SK-N-SH (cell line): Measurements from ENCODE around the gene AQP3. TPM values are rescaled to one million over a fixed set of nuclear protein-coding genes. Genes with fewer than 3 reads are reported as not detected.

Experiments used
- CTCF ChIA-PET: fragments of 300-600, 350-600 bp; formaldehyde crosslinking; extraction: SDS; loops from one replicate; lab custom pipeline; 2021; lab: Yijun Ruan, JAX
- POLR2A ChIA-PET: fragments of 350-600 bp; sonication (Branson Sonifier 250); formaldehyde crosslinking; extraction: SDS; loops from one replicate; lab custom pipeline; 2020; ENCODE audit warnings: antibody characterized with exemption, inconsistent platforms; lab: Yijun Ruan, JAX
- DNase-seq: peaks from one replicate; pipeline ENCODE4 v3.0.0; 2012
- H2AFZ ChIP-seq: fragments of 200-600 bp; sonication (generic); 2 replicates; pipeline ENCODE4 v1.8.1; 2016; ENCODE audit warnings: antibody characterized with exemption, mild to moderate bottlenecking, low read depth
- H3F3A ChIP-seq: fragments of 200-600 bp; sonication (generic); replicated peaks from 2 replicates; pipeline ENCODE3; 2016; ENCODE audit warnings: antibody characterized with exemption, mild to moderate bottlenecking; ENCODE audit not compliant: insufficient read depth
- H3K27ac ChIP-seq, 2 experiments: fragments of 200-500 bp in 1 of 2; fragments of 200-600 bp in 1 of 2; sonication (Bioruptor generic) in 1 of 2; sonication (generic), shearing (Covaris generic) in 1 of 2; 2 replicates each; pipeline versions ENCODE4 v1.5.1 to v1.6.1; 2014 to 2016; ENCODE audit warnings: low read depth in 2 of 2, inconsistent platforms in 1 of 2, low read length in 1 of 2, mild to moderate bottlenecking in 1 of 2, mixed read lengths in 1 of 2
- H3K27me3 ChIP-seq: fragments of 200-600 bp; sonication (generic), shearing (Covaris generic); 2 replicates; pipeline ENCODE4 v1.6.1; 2016; ENCODE audit warnings: mixed run types; ENCODE audit not compliant: insufficient read depth
- H3K36me3 ChIP-seq, 2 experiments: fragments of 200-500 bp in 1 of 2; fragments of 200-600 bp in 1 of 2; sonication (Bioruptor generic) in 1 of 2; sonication (generic) in 1 of 2; replicated peaks in 1 of 2; 2 replicates each; pipeline versions ENCODE3 to v1.5.1; 2014 to 2016; ENCODE audit warnings: low read length in 1 of 2, mild to moderate bottlenecking in 1 of 2; ENCODE audit not compliant: insufficient read depth in 2 of 2, control insufficient read depth in 1 of 2
- H3K4me1 ChIP-seq, 2 experiments: fragments of 200-500 bp in 1 of 2; fragments of 200-600 bp in 1 of 2; sonication (Bioruptor generic) in 1 of 2; sonication (generic), shearing (Covaris generic) in 1 of 2; 2 replicates each; pipeline versions ENCODE4 v1.5.1 to v1.6.1; 2014 to 2016; ENCODE audit warnings: low read depth in 1 of 2, low read length in 1 of 2, mixed run types in 1 of 2; ENCODE audit not compliant: insufficient read depth in 2 of 2, control insufficient read depth in 1 of 2
- H3K4me2 ChIP-seq: fragments of 200-600 bp; sonication (generic), shearing (Covaris generic); 2 replicates; pipeline ENCODE4 v1.6.1; 2017; ENCODE audit warnings: mixed run types
- H3K4me3 ChIP-seq, 2 experiments: fragments of 200-500 bp in 1 of 2; fragments of 200-600 bp in 1 of 2; sonication (Bioruptor generic) in 1 of 2; sonication (generic), shearing (Covaris generic) in 1 of 2; 2 replicates each; pipeline versions ENCODE4 v1.5.1 to v1.8.1; 2014 to 2016; ENCODE audit warnings: low read depth in 2 of 2, inconsistent platforms in 1 of 2, low read length in 1 of 2, mild to moderate bottlenecking in 1 of 2, mixed read lengths in 1 of 2, moderate library complexity in 1 of 2
- H3K79me2 ChIP-seq: fragments of 200-600 bp; sonication (generic); 2 replicates; pipeline ENCODE4 v1.8.1; 2017; ENCODE audit warnings: mild to moderate bottlenecking; ENCODE audit not compliant: insufficient read depth
- H3K9ac ChIP-seq: fragments of 200-600 bp; sonication (generic); 2 replicates; pipeline ENCODE4 v1.6.1; 2017; ENCODE audit warnings: mixed run types
- H3K9me2 ChIP-seq: fragments of 200-600 bp; sonication (generic); 2 replicates; pipeline ENCODE4 v1.6.1; 2017; ENCODE audit warnings: mixed run types
- H3K9me3 ChIP-seq: fragments of 200-600 bp; sonication (generic); 2 replicates; pipeline ENCODE4 v1.6.1; 2017; ENCODE audit warnings: mixed run types, mild to moderate bottlenecking, moderate library complexity
- H4K20me1 ChIP-seq: fragments of 200-600 bp; sonication (generic); 2 replicates; pipeline ENCODE4 v1.6.1; 2017; ENCODE audit warnings: mild to moderate bottlenecking, mixed run types; ENCODE audit not compliant: insufficient read depth
- CHD2 ChIP-seq: fragments of 150-350 bp; IDR thresholded peaks from 2 replicates; pipeline ENCODE4 v1.6.1; 2018; ENCODE audit warnings: low read length; ENCODE audit not compliant: partially characterized antibody
- ELF1 ChIP-seq: IDR thresholded peaks from 2 replicates; pipeline ENCODE4 v1.4.0; 2012
- EP300 ChIP-seq, 2 experiments: IDR thresholded peaks; 2 replicates each; pipeline versions ENCODE4 v1.4.0 to v1.6.1; 2012; ENCODE audit warnings: borderline replicate concordance in 1 of 2, low read depth in 1 of 2, low read length in 1 of 2
- EZH2phosphoT487 ChIP-seq: fragments of 200-600 bp; sonication (generic); IDR thresholded peaks from 2 replicates; pipeline ENCODE4 v1.6.1; 2017; ENCODE audit warnings: low read depth, mixed run types, mild to moderate bottlenecking, antibody characterized with exemption, moderate library complexity, borderline replicate concordance
- GATA2 ChIP-seq: sonication (generic); formaldehyde crosslinking; IDR thresholded peaks from 2 replicates; pipeline ENCODE4 v1.5.0; 2020; ENCODE audit warnings: mild to moderate bottlenecking, missing genetic modification reagents
- JUND ChIP-seq: IDR thresholded peaks from 2 replicates; pipeline ENCODE4 v1.4.0; 2012
- MEF2A ChIP-seq: IDR thresholded peaks from 2 replicates; pipeline ENCODE4 v1.4.0; 2012; ENCODE audit warnings: low read depth, borderline replicate concordance
- NFIC ChIP-seq: IDR thresholded peaks from 2 replicates; pipeline ENCODE4 v1.4.0; 2012; ENCODE audit warnings: borderline replicate concordance
- SIN3A ChIP-seq: IDR thresholded peaks from 2 replicates; pipeline ENCODE4 v1.6.1; 2012; ENCODE audit warnings: low read depth, mild to moderate bottlenecking, low read length, moderate library complexity, borderline replicate concordance
- SMC3 ChIP-seq: IDR thresholded peaks from 2 replicates; pipeline ENCODE4 v1.6.1; 2012; ENCODE audit warnings: low read depth, low read length, improper control_type of control experiment
- TEAD4 ChIP-seq: IDR thresholded peaks from 2 replicates; pipeline ENCODE4 v1.4.0; 2012; ENCODE audit warnings: mild to moderate bottlenecking, borderline replicate concordance; ENCODE audit not compliant: insufficient read depth
- YY1 ChIP-seq: IDR thresholded peaks from 2 replicates; pipeline ENCODE4 v1.4.0; 2012; ENCODE audit warnings: low read depth, mild to moderate bottlenecking
- WGBS: methylation state at CpG from one replicate; pipeline ENCODE4 v1.1.6; 2017; ENCODE audit warnings: low lambda C conversion rate; 5-methylcytosine and 5-hydroxymethylcytosine counted together
- polyA plus RNA-seq, 3 experiments: library from polyadenylated mRNA; depleted of rRNA; stranded (reverse); fragments of >200 nt; gene quantifications; 2 replicates each; pipeline ENCODE4 v1.2.3, GENCODE V29; 2012
- TF ChIP-seq, protein P1 (sequence below): IDR thresholded peaks from 2 replicates; pipeline ENCODE4 v1.6.1; 2012; ENCODE audit warnings: mild to moderate bottlenecking, low read depth, low read length, moderate library complexity
- TF ChIP-seq, protein P2 (sequence below): fragments of 150-350 bp; IDR thresholded peaks from 2 replicates; pipeline ENCODE4 v1.6.1; 2016; ENCODE audit warnings: mild to moderate bottlenecking, low read depth, low read length
- TF ChIP-seq, protein P3 (sequence below): fragments of 150-350 bp; IDR thresholded peaks from 2 replicates; pipeline ENCODE4 v1.6.1; 2017; ENCODE audit warnings: antibody characterized with exemption, low read length, low read depth, borderline replicate concordance

AQP3 gene
- polyA plus RNA-seq, 1 of the 3 experiments (the other 2 are of a cell fraction) = 0.64 TPM

DNA sequence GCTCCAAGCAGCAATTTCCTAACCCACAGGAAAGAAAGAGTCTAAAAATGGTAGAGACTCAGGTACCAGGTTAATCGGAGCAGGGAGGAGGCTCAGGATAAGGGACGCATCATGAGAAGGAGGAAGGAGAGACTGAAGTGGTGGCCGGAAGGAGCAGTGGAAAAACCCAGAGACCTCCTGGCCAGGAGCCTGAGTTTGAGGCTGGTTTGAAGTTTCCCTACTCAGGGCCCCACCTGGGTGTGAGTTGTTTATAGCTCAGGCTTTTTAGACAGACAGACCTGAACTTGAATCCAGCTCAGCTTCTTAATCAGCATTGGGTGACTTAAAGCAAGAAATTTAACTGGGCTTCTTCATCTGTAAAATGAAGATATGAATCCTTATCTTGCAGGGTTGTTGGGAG, 33.1 kb downstream of the AQP3 start:
- ChIA-PET CTCF (interaction anchor here (0.6 to 7.7 kb wide), 6 partner anchors 10 to 712 kb away, joined by 3 to 52 read pairs (median 15); partner anchors contain the start of gene DCAF12), POLR2A (no interaction called here)
- H3K4me3 ChIP-seq = no peak overlapping the region
- no peak overlapping the region for H3K4me2 ChIP-seq
- H3K79me2 ChIP-seq = no peaks in the 10 kb centered on the region
- DNase-seq = no peak
- H3K36me3 ChIP-seq = no peaks in the 10 kb centered on the region
- no peaks in the 10 kb centered on the region for H3F3A ChIP-seq
- WGBS = 80% methylated on average over 3 of the region's 3 CpGs
- H3K9ac ChIP-seq = no peak overlapping the region
- H3K27me3 ChIP-seq = no peaks in the 10 kb centered on the region
- no peak overlapping the region for H3K27ac ChIP-seq
- no peaks in the 10 kb centered on the region for H3K9me3 ChIP-seq
- no peaks in the 10 kb centered on the region for H3K4me1 ChIP-seq
- H2AFZ ChIP-seq = no peak overlapping the region
- TF ChIP-seq YY1 (no peak), CHD2 (no peak), JUND (no peak), SMC3 (no peak), SIN3A (no peak), EZH2phosphoT487 (no peak), EP300 (IDR thresholded peaks at IDR 0.05; ENCODE audit: borderline replicate concordance in 1 of 2, low read depth in 1 of 2, low read length in 1 of 2) (no peak), ELF1 (no peak), TEAD4 (no peak), GATA2 (no peak), NFIC (no peak)
- TF ChIP-seq, protein P1, sequence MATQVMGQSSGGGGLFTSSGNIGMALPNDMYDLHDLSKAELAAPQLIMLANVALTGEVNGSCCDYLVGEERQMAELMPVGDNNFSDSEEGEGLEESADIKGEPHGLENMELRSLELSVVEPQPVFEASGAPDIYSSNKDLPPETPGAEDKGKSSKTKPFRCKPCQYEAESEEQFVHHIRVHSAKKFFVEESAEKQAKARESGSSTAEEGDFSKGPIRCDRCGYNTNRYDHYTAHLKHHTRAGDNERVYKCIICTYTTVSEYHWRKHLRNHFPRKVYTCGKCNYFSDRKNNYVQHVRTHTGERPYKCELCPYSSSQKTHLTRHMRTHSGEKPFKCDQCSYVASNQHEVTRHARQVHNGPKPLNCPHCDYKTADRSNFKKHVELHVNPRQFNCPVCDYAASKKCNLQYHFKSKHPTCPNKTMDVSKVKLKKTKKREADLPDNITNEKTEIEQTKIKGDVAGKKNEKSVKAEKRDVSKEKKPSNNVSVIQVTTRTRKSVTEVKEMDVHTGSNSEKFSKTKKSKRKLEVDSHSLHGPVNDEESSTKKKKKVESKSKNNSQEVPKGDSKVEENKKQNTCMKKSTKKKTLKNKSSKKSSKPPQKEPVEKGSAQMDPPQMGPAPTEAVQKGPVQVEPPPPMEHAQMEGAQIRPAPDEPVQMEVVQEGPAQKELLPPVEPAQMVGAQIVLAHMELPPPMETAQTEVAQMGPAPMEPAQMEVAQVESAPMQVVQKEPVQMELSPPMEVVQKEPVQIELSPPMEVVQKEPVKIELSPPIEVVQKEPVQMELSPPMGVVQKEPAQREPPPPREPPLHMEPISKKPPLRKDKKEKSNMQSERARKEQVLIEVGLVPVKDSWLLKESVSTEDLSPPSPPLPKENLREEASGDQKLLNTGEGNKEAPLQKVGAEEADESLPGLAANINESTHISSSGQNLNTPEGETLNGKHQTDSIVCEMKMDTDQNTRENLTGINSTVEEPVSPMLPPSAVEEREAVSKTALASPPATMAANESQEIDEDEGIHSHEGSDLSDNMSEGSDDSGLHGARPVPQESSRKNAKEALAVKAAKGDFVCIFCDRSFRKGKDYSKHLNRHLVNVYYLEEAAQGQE = no peak
- TF ChIP-seq, protein P2, sequence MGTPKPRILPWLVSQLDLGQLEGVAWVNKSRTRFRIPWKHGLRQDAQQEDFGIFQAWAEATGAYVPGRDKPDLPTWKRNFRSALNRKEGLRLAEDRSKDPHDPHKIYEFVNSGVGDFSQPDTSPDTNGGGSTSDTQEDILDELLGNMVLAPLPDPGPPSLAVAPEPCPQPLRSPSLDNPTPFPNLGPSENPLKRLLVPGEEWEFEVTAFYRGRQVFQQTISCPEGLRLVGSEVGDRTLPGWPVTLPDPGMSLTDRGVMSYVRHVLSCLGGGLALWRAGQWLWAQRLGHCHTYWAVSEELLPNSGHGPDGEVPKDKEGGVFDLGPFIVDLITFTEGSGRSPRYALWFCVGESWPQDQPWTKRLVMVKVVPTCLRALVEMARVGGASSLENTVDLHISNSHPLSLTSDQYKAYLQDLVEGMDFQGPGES = no peak
- H3K9me2 ChIP-seq = no peaks in the 10 kb centered on the region
- no peaks in the 10 kb centered on the region for H4K20me1 ChIP-seq

DNA sequence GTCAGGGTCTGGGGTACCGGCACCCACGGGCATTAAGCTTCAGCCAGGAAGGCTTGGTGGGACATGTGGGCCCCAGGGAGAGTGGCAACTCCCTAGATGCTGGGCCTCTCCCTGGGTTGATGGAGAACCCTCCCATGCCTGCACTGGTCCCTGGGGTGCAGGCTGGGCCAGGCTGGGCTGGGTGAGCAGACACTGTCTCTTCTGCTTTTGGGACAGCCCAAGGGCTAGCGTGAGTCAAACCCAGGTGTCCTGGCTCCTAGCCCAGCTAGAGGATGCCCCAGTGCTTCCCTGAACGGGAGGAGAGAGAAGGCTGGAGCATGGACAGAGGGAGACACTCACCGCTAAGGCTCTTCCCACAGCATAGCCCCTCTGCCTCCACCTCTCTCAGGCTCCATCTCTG, 39.3 kb downstream of the AQP3 start:
- Histone ChIP-seq H3K79me2 (no peaks in the 10 kb centered on the region), H4K20me1 (no peaks in the 10 kb centered on the region), H3K9me3 (no peaks in the 10 kb centered on the region), H3K9ac (no peak overlapping the region), H3K4me1 (no peaks in the 10 kb centered on the region), H3K4me2 (no peak overlapping the region), H2AFZ (no peak overlapping the region), H3K4me3 (no peak overlapping the region), H3K9me2 (no peaks in the 10 kb centered on the region), H3K36me3 (no peaks in the 10 kb centered on the region), H3F3A (no peaks in the 10 kb centered on the region), H3K27me3 (no peaks in the 10 kb centered on the region), H3K27ac (no peak overlapping the region)
- POLR2A ChIA-PET = no interaction called here
- DNase-seq = no peak
- no peak for TF ChIP-seq GATA2
- TF ChIP-seq, protein P3, sequence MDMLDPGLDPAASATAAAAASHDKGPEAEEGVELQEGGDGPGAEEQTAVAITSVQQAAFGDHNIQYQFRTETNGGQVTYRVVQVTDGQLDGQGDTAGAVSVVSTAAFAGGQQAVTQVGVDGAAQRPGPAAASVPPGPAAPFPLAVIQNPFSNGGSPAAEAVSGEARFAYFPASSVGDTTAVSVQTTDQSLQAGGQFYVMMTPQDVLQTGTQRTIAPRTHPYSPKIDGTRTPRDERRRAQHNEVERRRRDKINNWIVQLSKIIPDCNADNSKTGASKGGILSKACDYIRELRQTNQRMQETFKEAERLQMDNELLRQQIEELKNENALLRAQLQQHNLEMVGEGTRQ = no peak
- TF ChIP-seq MEF2A = no peak
- CTCF ChIA-PET = interaction anchor here (1.0 to 2.4 kb wide), 3 partner anchors 14 to 58 kb away, joined by 3 to 9 read pairs (median 9); no protein-coding TSS in a partner anchor
- 62% methylated on average over 3 of the region's 5 CpGs for WGBS
